Endothelial cell of umbilical vein (primary cell): ENCODE results near the gene PCBD2. TPM values are rescaled to one million over a fixed set of nuclear protein-coding genes. Genes with fewer than 3 reads are reported as not detected.

ENCODE experiments used
- BruUV-seq: library from RNA; stranded (reverse); fragments of 400-500 nt; replicated peaks from 2 replicates; lab custom pipeline; 2021; lab: Mats Ljungman, UMichigan
- CTCF ChIA-PET: fragments of 300-600, 350-600 bp; sonication (Branson Sonifier 250); formaldehyde crosslinking; loops from one replicate; lab custom pipeline; 2021; ENCODE audit warnings: antibody characterized with exemption, inconsistent platforms; lab: Charles Lee
- POLR2A ChIA-PET: fragments of 300-600, 350-600 bp; sonication (Branson Sonifier 250); formaldehyde crosslinking; loops from one replicate; lab custom pipeline; 2021; ENCODE audit warnings: antibody characterized with exemption, inconsistent platforms; lab: Charles Lee
- DNase-seq: peaks from one replicate; pipeline ENCODE4 v3.0.0-alpha.2; 2011; ENCODE audit warnings: low read depth, low spot score
- FAIRE-seq: peaks from 2 replicates; lab custom pipeline; 2011; peaks lifted over from hg19 to GRCh38; lab: Jason Lieb, UNC
- H2AFZ ChIP-seq: 2 replicates; pipeline ENCODE4 v1.6.0; 2012; ENCODE audit warnings: low read depth, low read length, control low read depth, inconsistent platforms
- H3K27ac ChIP-seq: 2 replicates; pipeline ENCODE4 v1.5.1; 2011; ENCODE audit warnings: low read depth, mild to moderate bottlenecking, control low read depth, low read length, moderate library complexity; ENCODE audit not compliant: insufficient read depth
- H3K27me3 ChIP-seq, 2 experiments: 2 replicates each; pipeline versions ENCODE4 v1.6.0 to v1.6.1; 2011; ENCODE audit warnings: low read length in 2 of 2, mixed read lengths in 1 of 2; ENCODE audit not compliant: control insufficient read depth in 2 of 2, insufficient read depth in 2 of 2
- H3K36me3 ChIP-seq, 2 experiments: 2 replicates in 1 of 2; 3 replicates in 1 of 2; pipeline ENCODE4 v1.5.1; 2011; ENCODE audit warnings: low read length in 2 of 2, mild to moderate bottlenecking in 1 of 2, moderate library complexity in 1 of 2; ENCODE audit not compliant: control insufficient read depth in 2 of 2, insufficient read depth in 2 of 2; ENCODE audit errors: extremely low read depth in 1 of 2
- H3K4me1 ChIP-seq: 3 replicates; pipeline ENCODE4 v1.5.1; 2011; ENCODE audit warnings: mild to moderate bottlenecking, low read length; ENCODE audit not compliant: control insufficient read depth, insufficient read depth; ENCODE audit errors: extremely low read depth
- H3K4me2 ChIP-seq: 2 replicates; pipeline ENCODE4 v1.6.1; 2011; ENCODE audit warnings: low read length, control low read depth, mixed read lengths; ENCODE audit not compliant: insufficient read depth
- H3K4me3 ChIP-seq, 3 experiments: fragments of 200-600 bp in 1 of 3; sonication (generic), shearing (Covaris generic) in 1 of 3; replicated peaks in 1 of 3; 2 replicates each; pipeline ENCODE4 v1.5.1; 2011 to 2016; ENCODE audit warnings: control low read depth in 3 of 3, low read length in 3 of 3, mild to moderate bottlenecking in 2 of 3, inconsistent platforms in 1 of 3, low read depth in 1 of 3, moderate library complexity in 1 of 3; ENCODE audit not compliant: insufficient read depth in 1 of 3
- H3K79me2 ChIP-seq: 2 replicates; pipeline ENCODE4 v1.6.0; 2012; ENCODE audit warnings: low read length, inconsistent platforms; ENCODE audit not compliant: control insufficient read depth, insufficient read depth
- H3K9ac ChIP-seq: replicated peaks from 2 replicates; pipeline ENCODE3; 2011; ENCODE audit warnings: low read length, control low read depth; ENCODE audit not compliant: insufficient read depth; ENCODE audit errors: extremely low read depth
- H3K9me1 ChIP-seq: replicated peaks from 3 replicates; pipeline ENCODE4 v1.6.0; 2011; ENCODE audit warnings: mild to moderate bottlenecking, low read length; ENCODE audit not compliant: control insufficient read depth, insufficient read depth; ENCODE audit errors: extremely low read depth
- H3K9me3 ChIP-seq: replicated peaks from 2 replicates; pipeline ENCODE4 v1.5.1; 2012; ENCODE audit warnings: low read length, inconsistent platforms; ENCODE audit not compliant: control insufficient read depth, insufficient read depth
- H4K20me1 ChIP-seq: replicated peaks from 2 replicates; pipeline ENCODE3; 2011; ENCODE audit warnings: mild to moderate bottlenecking, low read length; ENCODE audit not compliant: control insufficient read depth, insufficient read depth; ENCODE audit errors: extremely low read depth
- EZH2 ChIP-seq: IDR thresholded peaks from 2 replicates; pipeline ENCODE4 v1.6.1; 2012; ENCODE audit warnings: borderline replicate concordance, low read depth, mild to moderate bottlenecking, moderate library complexity, low read length, inconsistent platforms; ENCODE audit not compliant: severe bottlenecking
- FOS ChIP-seq: IDR thresholded peaks from 2 replicates; pipeline ENCODE4 v1.6.1; 2011; ENCODE audit warnings: mild to moderate bottlenecking, low read length, moderate library complexity, borderline replicate concordance; ENCODE audit not compliant: insufficient read depth
- GATA2 ChIP-seq: IDR thresholded peaks from 2 replicates; pipeline ENCODE4 v1.7.0; 2011; ENCODE audit warnings: low read depth, mild to moderate bottlenecking, moderate library complexity, mixed read lengths, low read length; ENCODE audit not compliant: insufficient read length, insufficient read depth
- JUN ChIP-seq: IDR thresholded peaks from 2 replicates; pipeline ENCODE4 v1.6.1; 2011; ENCODE audit warnings: borderline replicate concordance, low read depth; ENCODE audit not compliant: insufficient read length, insufficient read depth
- MYC ChIP-seq: IDR thresholded peaks from one replicate; pipeline ENCODE4 v1.6.1; 2011; ENCODE audit warnings: mild to moderate bottlenecking, low read depth, low read length
- POLR2A ChIP-seq: IDR thresholded peaks from 2 replicates; pipeline ENCODE4 v1.6.1; 2012; ENCODE audit warnings: low read depth, mild to moderate bottlenecking, control low read depth, low read length
- POLR2AphosphoS5 ChIP-seq: IDR thresholded peaks from 2 replicates; pipeline ENCODE4 v1.6.1; 2012; ENCODE audit warnings: low read depth, mild to moderate bottlenecking, control low read depth, low read length, moderate library complexity; ENCODE audit not compliant: insufficient read depth
- dilution Hi-C: fragments of 300-500 bp; cut with MboI; formaldehyde crosslinking; loops from one replicate; pipeline ENCODE4 v1.15.0; 2019; ENCODE audit warnings: low sequenced_read_pairs; ENCODE audit not compliant: extremely low pct_ligation_motif_present
- intact Hi-C: fragments of 100-400 bp; cut with micrococcal nuclease; formaldehyde crosslinking; loops from one replicate; pipeline ENCODE4 v1.10.0; 2022
- polyA plus RNA-seq, 4 experiments: library from polyadenylated mRNA; depleted of rRNA in 3 of 4; stranded (reverse) in 3 of 4; unstranded in 1 of 4; fragments of >200 nt; gene quantifications; 2 replicates each; pipeline versions ENCODE4 v1.2.1 to v1.2.3, GENCODE V29; 2011 to 2012; ENCODE audit warnings: missing spikeins in 1 of 4
- total RNA-seq: library from RNA; stranded (reverse); gene quantifications from 2 replicates; pipeline ENCODE4 v1.2.3, GENCODE V29; 2021
- TF ChIP-seq, protein P1 (sequence below): IDR thresholded peaks from 2 replicates; pipeline ENCODE4 v1.6.1; 2011; ENCODE audit not compliant: insufficient read depth, insufficient read length
- TF ChIP-seq, protein P2 (sequence below), 2 donors: IDR thresholded peaks; 1 replicate in 1 of 2; 2 replicates in 1 of 2; pipeline ENCODE4 v1.5.1; 2011; ENCODE audit warnings: low read length in 2 of 2, mild to moderate bottlenecking in 2 of 2, moderate library complexity in 2 of 2, control low read depth in 1 of 2, inconsistent platforms in 1 of 2, low read depth in 1 of 2; ENCODE audit not compliant: insufficient read depth in 1 of 2; ENCODE audit errors: extremely low read depth in 1 of 2

PCBD2 gene
- total and polyA plus RNA-seq, 2 donors (not counting 3 experiments of a cell fraction or from before 2014, with no cell fraction given) = 4.0 to 10.7 TPM

DNA sequence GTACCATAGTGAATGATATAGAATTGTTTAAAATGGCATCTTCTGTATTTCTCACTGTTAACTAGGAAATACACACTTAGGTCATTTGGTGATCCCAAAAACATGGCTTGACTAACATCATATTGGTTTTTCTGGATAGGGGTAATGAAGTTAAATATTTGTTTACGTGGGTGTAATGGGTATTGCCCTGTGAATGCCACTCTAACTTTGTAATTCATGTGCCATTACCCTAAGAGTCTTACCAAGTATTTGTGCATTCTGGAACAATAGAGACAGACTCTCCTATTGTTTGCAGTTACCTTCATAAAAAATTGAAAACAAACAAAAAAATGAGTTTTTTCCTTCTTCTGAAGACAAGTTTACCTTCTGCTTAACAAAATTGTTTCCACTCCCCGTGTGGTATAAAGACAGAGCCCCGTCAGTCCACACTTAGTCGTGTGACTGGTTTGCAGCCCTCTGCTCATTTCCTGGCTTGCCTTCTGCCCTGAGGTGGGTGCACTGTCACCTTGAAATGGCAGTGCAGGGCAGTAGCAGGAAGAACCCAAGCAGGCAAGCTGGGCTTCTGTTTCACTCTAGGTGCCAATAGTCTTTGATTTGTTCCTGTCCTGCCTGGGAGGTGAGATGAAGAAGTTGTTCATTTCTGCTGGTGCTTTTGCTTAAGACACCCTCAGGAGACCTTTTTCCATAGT lies 53.1 kb downstream of the PCBD2 start:
- DNase-seq (no peak), FAIRE-seq (no peak)
- H3K9ac ChIP-seq = no peak overlapping the region
- dilution Hi-C loops (no loop called here), intact Hi-C loops (loop anchor here (10.0 kb wide), 1 partner anchor 377 kb away; no protein-coding TSS in a partner anchor)
- H3K79me2 ChIP-seq = no peaks in the 10 kb centered on the region
- ChIA-PET CTCF (no interaction called here), POLR2A (no interaction called here)
- H3K27me3 ChIP-seq = no peaks in the 10 kb centered on the region
- H3K4me1 ChIP-seq = no peaks in the 10 kb centered on the region
- H3K4me2 ChIP-seq = no peak overlapping the region
- no peak overlapping the region for H3K4me3 ChIP-seq
- H3K36me3 ChIP-seq = peaks cover 0 to 4% of the 10 kb centered on the region in 2 experiments
- H2AFZ ChIP-seq = no peak overlapping the region
- no peak overlapping the region for H3K27ac ChIP-seq
- no peaks in the 10 kb centered on the region for H3K9me3 ChIP-seq
- no peak for TF ChIP-seq POLR2AphosphoS5
- TF ChIP-seq, protein P1, sequence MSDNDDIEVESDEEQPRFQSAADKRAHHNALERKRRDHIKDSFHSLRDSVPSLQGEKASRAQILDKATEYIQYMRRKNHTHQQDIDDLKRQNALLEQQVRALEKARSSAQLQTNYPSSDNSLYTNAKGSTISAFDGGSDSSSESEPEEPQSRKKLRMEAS = no peak
- no peak for TF ChIP-seq FOS
- TF ChIP-seq, protein P2, sequence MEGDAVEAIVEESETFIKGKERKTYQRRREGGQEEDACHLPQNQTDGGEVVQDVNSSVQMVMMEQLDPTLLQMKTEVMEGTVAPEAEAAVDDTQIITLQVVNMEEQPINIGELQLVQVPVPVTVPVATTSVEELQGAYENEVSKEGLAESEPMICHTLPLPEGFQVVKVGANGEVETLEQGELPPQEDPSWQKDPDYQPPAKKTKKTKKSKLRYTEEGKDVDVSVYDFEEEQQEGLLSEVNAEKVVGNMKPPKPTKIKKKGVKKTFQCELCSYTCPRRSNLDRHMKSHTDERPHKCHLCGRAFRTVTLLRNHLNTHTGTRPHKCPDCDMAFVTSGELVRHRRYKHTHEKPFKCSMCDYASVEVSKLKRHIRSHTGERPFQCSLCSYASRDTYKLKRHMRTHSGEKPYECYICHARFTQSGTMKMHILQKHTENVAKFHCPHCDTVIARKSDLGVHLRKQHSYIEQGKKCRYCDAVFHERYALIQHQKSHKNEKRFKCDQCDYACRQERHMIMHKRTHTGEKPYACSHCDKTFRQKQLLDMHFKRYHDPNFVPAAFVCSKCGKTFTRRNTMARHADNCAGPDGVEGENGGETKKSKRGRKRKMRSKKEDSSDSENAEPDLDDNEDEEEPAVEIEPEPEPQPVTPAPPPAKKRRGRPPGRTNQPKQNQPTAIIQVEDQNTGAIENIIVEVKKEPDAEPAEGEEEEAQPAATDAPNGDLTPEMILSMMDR (IDR thresholded peaks at IDR 0.05; ENCODE audit: extremely low read depth in 1 of 2, insufficient read depth in 1 of 2, low read depth in 1 of 2, low read length in 2 of 2) = no peak
- no peak for TF ChIP-seq EZH2
- no peak for TF ChIP-seq JUN
- no peak for TF ChIP-seq MYC
- no peak for TF ChIP-seq GATA2
- no peak for TF ChIP-seq POLR2A
- H4K20me1 ChIP-seq = no peaks in the 10 kb centered on the region
- BruUV-seq = no TSS peak
- no peaks in the 10 kb centered on the region for H3K9me1 ChIP-seq
